GM21529 (cell line): Measurements from ENCODE around the gene DUSP12.
A peak's percentile ranks its signal among the peaks of the same experiment; 100 is the strongest.
"Not testable (repeated sequence)": the region's sequence is repeated elsewhere in the genome, so short reads cannot be mapped to it uniquely, and the experiment has no call there.

Experiments used
- ATAC-seq: cut with Tn5 transposase; IDR thresholded peaks from one replicate; pipeline ENCODE4 v1.9.1; 2021; ENCODE audit not compliant: unreplicated experiment

DUSP12 gene, protein sequence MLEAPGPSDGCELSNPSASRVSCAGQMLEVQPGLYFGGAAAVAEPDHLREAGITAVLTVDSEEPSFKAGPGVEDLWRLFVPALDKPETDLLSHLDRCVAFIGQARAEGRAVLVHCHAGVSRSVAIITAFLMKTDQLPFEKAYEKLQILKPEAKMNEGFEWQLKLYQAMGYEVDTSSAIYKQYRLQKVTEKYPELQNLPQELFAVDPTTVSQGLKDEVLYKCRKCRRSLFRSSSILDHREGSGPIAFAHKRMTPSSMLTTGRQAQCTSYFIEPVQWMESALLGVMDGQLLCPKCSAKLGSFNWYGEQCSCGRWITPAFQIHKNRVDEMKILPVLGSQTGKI

DNA sequence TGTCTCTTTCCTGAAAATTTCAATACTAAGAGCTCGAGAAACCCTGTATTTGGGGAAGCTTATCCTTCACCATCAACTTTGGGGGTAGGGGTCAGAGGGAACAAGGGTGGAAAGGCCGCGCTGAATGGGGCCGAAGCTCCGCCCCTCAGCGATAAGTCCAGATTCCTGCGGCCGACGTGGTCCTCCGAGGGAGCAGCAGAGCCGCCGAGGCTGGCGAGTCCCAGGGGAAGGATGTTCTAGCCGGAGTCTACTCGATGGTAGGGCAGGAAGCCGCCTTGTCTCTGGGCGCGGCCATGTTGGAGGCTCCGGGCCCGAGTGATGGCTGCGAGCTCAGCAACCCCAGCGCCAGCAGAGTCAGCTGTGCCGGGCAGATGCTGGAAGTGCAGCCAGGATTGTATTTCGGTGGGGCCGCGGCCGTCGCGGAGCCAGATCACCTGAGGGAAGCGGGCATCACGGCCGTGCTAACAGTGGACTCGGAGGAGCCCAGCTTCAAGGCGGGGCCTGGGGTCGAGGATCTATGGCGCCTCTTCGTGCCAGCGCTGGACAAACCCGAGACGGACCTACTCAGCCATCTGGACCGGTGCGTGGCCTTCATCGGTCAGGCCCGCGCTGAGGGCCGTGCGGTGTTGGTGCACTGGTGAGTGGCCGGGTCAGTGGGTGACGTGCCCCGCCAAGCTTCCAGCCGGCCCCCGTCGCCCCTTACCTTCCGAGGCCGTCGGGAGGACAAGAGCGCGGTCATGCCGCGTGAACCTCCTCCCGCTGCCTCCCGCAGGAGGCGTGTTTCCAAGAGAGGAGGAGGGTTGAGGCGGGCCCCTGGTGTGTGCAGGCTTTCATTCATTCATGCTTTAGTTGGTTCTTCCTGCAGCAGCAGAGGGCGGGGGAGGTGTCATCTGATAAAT lies at the start of gene DUSP12:
DUSP12 (plus strand) TSS at position 278 of the 899 bp plus-strand sequence; CDS start at position 294, 16 bp downstream.
- ATAC-seq = peak; percentile 97

DNA sequence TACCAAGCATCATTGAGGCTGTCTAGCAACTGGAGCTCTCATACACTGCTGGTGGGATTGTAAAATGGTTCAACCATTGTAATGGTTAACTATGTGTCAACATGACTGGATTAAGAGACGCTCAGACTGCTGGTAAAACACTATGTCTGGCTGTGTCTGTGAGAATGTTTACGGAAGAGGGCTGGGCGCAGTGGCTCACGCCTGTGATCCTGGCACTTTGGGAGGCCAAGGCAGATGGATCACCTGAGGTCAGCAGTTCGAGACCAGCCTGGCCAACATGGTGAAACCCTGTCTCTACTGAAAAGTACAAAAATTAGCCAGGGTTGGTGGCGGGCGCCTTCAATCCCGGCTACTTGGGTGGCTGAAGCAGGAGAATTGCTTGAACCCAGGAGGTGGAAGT lies 47.3 kb upstream of the DUSP12 start:
- no peak for ATAC-seq

DNA sequence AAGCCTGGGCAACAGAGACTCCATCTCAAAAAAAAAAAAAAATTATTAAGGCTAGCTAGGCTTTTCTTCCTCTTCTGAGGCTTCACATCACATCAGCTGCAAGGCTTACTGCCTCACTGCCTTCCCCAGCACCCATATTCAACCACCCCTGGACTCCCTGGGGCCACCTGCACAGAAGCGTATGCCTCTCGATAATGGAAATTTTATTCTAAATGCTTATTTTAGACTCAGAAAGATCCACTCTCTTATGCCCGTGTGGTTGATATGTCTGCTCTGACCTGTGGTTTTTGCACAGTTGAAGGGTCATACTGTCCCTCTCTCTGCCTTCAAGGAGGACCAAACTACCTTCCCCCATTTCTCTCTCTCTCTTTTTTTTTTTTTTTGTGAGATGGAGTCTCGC lies 44.0 kb upstream of the DUSP12 start:
- ATAC-seq = peak; percentile 34

DNA sequence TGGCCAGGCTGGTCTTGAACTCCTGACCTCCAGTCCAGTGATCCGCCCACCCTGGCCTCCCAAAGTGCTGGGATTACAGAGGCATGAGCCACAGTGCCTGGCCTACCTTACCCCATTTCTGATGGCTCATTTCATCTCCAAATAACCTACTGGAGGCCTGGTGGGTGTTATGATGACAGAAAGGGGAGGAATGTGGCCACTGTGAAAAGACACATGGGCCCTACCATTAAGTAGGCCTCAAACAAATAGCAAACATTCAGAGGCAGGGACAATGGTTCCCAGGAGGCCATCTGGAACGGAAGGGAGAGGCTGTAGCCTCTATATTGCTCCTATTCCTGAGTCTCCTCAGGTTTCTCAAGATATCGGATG lies 43.5 kb upstream of the DUSP12 start:
- ATAC-seq = no peak

DNA sequence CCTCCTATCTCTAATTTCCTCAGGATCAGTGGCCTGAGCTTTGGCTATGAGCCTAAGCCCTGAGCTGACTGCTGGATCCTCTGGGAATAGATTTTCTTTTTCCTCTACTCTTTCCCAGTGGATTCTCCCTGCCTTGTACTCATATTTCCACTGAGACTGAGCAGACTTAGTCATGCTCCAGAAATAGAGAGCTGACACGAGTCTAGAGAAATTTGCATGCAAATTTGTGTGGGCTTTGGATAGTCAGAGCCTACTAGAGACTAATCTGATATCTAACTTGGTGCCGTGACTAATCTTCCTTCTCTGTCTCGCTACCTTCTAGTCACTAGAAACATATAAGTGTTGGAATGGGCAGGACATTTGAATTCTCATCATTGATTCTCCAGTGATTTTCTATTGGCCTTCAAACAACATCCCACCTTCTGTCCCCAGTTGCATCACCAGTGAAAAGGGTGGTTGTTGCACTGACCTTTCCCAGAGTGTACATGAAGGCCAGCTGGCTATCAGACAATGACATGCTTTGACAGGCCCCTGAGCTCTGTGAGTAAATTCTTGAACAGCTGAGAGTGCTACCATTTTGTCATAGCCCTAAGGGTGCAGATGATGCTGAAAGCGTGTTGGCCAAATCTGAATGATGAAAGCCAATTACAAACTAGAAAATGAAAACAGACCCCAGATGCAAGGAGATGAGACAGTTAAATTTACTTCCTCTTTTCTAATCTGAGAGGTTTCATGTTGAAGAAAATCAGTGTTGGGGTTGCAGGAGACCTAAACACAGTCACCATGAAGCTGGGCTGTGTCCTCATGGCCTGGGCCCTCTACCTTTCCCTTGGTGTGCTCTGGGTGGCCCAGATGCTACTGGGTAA lies 42.9 kb upstream of the DUSP12 start, which contains the start of gene FCRLA:
FCRLA (plus strand) TSS at position 748 of the 866 bp plus-strand sequence; CDS start at position 784, 36 bp downstream.
- peak; percentile 58 for ATAC-seq

DNA sequence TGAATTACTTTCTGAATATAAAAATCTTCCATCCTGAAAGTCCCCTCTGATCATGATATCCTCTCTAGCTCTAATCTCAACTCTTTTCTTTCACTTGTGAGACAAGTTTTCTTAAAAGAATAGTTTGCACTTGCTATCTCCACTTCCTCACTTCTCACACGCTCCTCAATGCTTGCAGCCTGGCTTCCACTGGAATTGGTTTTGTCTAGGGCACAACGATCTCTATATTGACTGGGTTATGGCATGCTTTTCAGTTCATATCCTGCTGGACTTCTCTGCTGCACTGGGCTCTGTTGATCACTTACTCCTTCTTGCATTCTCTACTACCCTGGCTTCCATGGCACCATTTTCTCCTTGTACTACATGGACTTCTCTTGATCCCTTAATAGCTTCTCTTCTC lies 42.1 kb upstream of the DUSP12 start:
- no peak for ATAC-seq

DNA sequence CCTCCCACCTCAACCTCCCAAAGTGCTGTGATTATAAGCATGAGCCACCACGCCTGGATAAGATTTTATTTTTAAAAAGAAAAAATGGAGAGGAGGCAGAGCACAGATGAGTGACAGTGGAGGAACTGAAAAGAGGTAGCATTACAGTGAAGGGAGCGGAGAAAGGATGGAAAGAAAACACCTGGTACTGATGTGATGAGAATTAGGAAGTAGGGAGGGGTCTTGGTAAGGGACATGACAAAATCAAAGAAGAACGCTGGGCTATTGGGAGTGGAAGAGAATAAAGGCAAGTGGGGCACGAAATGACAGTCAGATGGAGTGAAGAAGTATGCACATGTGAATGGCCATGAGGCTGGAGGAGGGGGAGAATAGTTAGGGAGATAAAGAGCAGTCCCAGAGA lies 40.2 kb upstream of the DUSP12 start:
- no peak for ATAC-seq

DNA sequence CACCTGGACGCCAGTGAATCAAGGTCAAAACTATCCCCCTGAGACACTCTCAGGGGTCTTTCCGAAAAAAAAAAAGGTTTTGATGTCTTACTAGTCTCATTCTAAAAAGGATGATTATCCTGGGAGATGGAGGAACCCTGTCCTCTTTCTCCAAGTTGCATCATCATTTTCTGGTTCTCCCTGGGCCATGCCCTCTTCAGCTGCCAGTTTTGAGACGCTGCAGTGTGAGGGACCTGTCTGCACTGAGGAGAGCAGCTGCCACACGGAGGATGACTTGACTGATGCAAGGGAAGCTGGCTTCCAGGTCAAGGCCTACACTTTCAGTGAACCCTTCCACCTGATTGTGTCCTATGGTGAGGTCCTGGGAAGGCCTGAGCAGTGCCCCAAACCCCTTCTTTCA lies 39.0 kb upstream of the DUSP12 start:
- no peak for ATAC-seq

DNA sequence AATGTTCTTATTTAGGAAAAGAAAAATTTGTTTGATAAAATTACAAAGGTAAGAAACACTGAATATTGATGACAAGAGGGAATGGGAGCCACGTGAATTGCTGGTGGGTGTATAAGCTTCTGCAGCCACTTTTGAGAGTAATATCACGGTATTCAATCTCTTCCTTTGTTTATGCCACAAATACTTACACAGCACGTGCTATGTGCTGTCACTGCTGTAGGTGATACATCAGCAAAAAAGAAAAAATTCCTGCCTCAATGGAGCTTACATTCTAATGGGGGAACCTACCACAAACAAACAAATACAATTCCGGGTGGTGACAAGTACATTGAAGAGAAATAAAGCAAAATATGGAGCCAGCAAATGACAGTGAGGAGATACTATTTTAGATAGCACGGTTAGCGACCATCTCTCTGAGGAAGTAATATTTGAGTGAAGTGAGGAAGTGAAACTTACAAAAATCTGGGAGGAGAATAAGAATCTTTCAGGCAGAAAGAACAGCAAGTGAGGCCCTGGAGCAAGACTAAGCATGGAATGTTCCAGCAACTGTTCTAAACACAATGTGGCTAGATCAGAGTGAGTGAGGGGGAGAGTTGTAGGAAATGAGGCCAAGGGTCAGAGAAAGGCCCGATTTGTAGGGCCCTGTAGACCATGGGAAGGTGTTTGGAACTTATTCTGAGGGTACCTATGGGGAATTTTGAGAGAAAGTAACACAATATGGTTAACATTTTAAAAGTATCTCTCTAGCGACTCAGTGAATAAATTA lies 30.8 kb upstream of the DUSP12 start:
- ATAC-seq = peak; percentile 57

DNA sequence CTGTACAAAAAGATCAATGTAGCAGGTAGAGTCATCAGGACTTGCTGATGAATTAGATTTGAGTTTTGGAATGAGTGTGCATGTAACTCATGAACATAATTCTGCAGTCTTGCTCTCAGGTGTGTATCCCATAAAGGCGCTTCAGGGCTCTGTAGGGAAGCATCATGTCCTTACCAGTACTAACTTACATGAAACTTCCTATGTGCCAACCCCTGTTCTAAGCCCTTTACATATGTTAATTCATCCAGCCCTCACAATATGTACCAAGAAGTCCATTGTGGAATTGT lies 30.3 kb upstream of the DUSP12 start:
- ATAC-seq = peak; percentile 49

DNA sequence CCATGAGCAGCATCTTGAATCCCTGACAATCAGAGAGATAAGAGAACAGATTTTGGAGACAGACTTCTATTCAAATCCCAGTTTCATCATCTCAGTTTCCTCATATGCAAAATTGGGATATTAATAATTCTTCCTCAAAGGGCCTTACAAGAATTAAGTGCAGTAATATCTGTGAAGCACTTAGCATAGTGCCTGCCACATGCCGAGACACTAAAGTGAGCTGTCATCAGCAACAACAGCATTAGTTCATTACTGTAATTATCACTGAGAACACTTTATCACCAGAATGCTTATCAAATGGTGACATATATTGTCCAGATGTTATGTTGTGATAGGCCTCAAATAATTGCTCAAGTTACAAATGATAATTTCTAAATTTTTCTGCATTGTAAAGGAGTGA lies 29.2 kb upstream of the DUSP12 start:
- no peak for ATAC-seq

DNA sequence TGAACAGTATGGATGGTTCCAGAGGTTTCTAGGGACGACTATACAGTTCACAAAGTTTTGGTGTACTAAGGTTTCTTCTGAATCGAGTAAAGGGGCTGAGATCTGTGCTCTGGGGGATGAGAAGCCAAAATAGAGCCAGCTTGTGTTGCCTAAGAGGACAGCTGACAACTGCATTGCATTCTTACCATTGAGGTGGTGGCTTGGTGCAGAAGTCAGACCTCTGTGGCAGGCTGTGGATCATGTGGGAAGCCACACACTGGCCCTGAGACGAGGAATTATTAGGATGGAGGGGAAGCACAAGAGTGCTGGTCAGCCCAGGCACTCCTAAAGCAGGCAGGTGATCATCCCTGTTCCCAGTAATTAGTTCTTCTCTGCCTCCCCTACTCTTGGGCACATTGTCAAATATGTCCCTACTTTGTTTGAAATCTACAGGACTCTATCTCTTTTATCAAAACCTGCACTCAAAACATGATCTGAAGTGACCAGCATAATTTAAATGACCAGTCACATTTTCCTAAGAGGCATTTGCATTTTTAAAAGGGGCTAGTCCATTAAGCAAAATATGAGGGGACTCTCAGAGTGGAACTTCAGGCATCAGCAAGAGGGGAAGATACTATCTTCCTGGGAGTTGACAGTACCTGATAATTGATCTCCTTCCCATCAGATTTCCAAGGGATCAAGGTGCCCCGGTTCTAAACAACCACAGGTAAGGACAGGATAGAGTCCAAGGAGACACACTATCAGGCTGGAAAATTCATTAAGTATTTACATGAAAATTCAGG lies 28.4 kb upstream of the DUSP12 start, which contains the start of gene FCRLB:
FCRLB (plus strand) TSS at position 589 of the 782 bp plus-strand sequence. CDS start 1,129 bp downstream, outside the sequence.
- no peak for ATAC-seq

DNA sequence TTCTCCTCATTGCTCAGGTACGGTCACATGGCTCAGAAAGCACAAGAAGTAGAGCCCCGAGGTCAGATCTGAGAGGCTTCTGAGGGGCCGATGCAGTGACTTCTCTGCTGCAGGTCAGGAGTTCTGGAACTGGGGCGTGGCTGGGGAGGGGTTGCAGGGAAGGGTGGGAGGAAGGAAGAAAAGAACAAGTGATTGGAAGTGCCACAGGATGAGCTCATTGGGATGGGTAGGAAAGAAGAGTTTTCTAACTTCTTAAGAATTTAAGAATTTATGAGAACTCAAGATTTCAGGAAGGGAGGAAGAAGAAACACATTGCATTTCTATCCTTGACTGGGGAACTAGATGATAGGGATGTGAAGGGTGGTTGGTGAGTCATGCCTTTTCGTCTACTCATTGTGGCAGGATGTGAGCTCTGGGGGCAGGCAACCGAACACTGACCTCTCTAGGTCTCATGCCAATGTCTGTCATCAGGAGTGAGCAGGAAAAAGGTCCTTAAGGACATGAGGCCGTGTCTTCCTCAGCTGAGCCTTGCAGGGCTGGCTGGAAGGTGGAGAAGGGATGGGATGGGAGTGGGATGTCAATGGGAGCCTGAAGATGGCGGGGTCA lies 27.7 kb upstream of the DUSP12 start:
- ATAC-seq = no peak

DNA sequence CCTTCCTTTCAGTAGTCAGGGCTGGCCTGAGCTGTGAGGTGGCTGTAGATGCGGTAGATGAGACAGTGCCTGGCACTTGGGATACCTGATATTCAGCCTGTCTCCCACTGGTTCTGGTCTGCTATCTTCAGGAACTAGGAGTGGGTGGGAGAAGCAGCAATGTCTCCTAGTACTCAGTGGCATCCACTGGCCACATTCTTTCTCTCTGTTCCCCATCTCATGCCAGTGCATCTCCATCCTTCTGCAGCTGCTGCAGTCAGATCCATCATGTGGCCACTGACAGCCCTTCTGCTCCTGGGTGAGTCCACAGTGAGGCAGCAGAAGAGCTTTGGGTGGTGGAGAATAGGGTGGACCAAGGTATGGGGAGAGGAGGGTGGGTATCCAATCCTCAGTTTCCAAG lies 27.2 kb upstream of the DUSP12 start:
- ATAC-seq = no peak

DNA sequence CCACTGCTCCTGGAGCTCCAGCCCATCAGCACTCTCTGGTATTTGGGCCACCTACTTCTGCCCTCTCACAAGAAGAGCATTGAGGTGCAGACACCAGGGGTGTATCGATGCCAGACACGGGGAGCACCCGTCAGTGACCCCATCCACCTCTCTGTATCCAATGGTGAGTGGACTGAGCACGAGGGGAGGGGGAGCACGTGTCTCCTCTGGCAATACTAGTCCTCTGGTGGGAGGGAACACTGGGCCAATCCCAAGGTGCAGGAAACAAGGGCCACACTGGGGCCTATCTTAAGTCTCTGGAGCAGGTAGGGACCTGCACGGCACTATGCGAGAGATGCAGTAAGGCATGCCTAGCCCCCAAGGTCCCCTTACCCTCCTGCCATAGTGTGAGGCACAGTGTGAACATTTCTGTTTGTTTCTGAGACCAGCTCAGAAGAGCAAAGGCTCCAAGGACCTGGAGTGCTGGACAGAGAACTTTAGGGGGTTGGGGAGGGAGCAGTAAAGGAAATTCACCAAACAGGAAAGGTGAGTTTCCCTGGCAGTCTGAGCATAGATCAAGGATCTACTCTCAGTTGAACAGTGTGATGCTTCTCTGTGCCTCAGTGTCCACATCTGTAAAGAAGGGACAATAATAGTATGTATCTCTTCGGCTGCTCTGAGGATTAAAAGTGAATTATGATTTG lies 26.0 kb upstream of the DUSP12 start:
- ATAC-seq = no peak

DNA sequence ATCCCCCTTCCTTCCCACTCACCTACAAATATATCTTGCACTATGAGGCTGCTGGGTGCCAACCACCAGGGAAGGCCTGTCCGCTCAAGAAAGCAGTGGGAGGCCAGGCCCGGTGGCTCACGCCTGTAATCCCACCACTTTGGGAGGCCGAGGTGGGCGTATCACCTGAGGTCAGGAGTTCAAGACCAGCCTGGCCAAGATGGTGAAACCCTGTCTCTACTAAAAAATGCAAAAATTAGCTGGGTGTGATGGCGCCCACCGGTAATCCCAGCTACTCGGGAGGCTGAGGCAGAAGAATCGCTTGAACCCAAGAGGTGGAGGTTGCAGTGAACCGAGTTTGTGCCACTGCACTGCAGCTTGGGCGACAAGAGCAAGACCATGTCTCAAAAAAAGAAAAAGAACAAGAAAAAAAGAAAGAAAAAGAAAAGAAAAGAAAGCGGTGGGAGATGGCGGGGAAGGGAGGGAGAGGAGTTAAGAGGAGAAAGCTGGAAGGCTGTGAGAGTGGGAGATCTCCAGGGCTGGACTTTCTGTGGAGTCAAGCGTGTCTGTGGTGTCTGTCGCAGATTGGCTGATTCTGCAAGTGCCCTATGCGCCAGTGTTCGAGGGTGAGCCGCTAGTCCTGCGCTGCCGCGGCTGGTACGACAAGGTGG lies 24.2 kb upstream of the DUSP12 start:
- not testable (repeated sequence) for ATAC-seq

DNA sequence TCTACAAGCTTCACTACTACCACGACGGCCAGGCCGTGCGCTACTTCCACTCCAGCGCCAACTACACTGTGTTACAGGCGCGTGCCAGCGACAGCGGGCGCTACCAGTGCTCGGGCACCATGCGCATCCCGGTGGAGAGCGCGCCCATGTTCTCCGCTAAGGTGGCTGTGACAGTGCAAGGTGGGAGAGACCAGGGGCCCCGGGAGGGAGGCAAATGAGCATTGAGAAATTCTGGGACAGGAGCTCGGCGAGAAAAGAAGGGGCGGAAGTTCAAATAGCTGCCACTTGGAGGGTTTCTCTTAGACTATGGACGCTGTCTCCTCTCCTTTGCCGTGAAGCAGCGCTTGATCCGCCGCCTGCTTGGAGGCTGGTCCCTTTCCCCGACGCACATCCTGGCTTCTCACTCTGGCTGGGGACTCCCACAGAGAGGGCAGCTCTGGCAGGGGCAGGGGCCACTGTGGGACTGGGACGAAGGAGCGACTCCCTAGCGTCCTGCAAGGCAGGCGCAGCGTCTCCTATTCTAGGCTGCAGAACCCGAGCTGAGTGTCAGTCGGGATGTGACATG lies 23.6 kb upstream of the DUSP12 start:
- ATAC-seq = peak; percentile 23
